ENCODE measurements around the gene EIF1B.

EIF1B gene

GRCh38 chr3:40309925-40310695 lies 603 bp downstream of the EIF1B start:
- DNase-seq, result peak; percentile 34

- no peak for DNase-seq
Measured at GRCh38 chr3:40310705-40311104, 1.2 kb downstream of the EIF1B start.

GRCh38 chr3:40312661-40313226 lies 3.2 kb downstream of the EIF1B start:
- no peak for DNase-seq

- peak; percentile 47 for DNase-seq
Measured at GRCh38 chr3:40313975-40314860, 4.7 kb downstream of the EIF1B start.

GRCh38 chr3:40317061-40317855 lies 7.8 kb downstream of the EIF1B start:
- peak; percentile 33 for DNase-seq

- no peak for DNase-seq
Measured at GRCh38 chr3:40321818-40322217, 12.3 kb downstream of the EIF1B start.

- DNase-seq, result no peak
Measured at GRCh38 chr3:40323946-40324345, 14.4 kb downstream of the EIF1B start.

- no peak for DNase-seq
Measured at GRCh38 chr3:40324621-40325020, 15.1 kb downstream of the EIF1B start.

- no peak for DNase-seq
Measured at GRCh38 chr3:40325465-40325864, 16.0 kb downstream of the EIF1B start.

GRCh38 chr3:40328374-40328773 lies 18.9 kb downstream of the EIF1B start:
- DNase-seq, result no peak

GRCh38 chr3:40329071-40329470 lies 19.6 kb downstream of the EIF1B start:
- DNase-seq, result no peak

- DNase-seq, result no peak
Measured at GRCh38 chr3:40332684-40333083, 23.2 kb downstream of the EIF1B start.

- DNase-seq, result peak; percentile 5
Measured at GRCh38 chr3:40333416-40333815, 23.9 kb downstream of the EIF1B start.

- DNase-seq, result no peak
Measured at GRCh38 chr3:40333852-40334251, 24.3 kb downstream of the EIF1B start.

GRCh38 chr3:40336101-40336500 lies 26.6 kb downstream of the EIF1B start:
- no peak for DNase-seq

GRCh38 chr3:40336511-40337135 lies 27.1 kb downstream of the EIF1B start:
- peak; percentile 29 for DNase-seq

- no peak for DNase-seq
Measured at GRCh38 chr3:40337136-40338108, 27.9 kb downstream of the EIF1B start.

- DNase-seq, result no peak
Measured at GRCh38 chr3:40339871-40340270, 30.4 kb downstream of the EIF1B start.

- no peak for DNase-seq
Measured at GRCh38 chr3:40340541-40341170, 31.1 kb downstream of the EIF1B start.

GRCh38 chr3:40341671-40342070 lies 32.2 kb downstream of the EIF1B start:
- DNase-seq, result no peak

- no peak for DNase-seq
Measured at GRCh38 chr3:40350529-40350928, 41.0 kb downstream of the EIF1B start.
